GM12875 (cell line): ENCODE results near the gene FBXW12.

Experiments used
- H3K4me3 ChIP-seq: one replicate; pipeline ENCODE4 v1.5.1; 2011; ENCODE audit warnings: low read depth, low read length, control low read depth
- CTCF ChIP-seq: IDR thresholded peaks from 2 replicates; pipeline ENCODE4 v1.5.1; 2011; ENCODE audit warnings: low read depth, mild to moderate bottlenecking, control low read depth, inconsistent platforms, low read length, moderate library complexity, borderline replicate concordance; ENCODE audit not compliant: insufficient read depth

Gene FBXW12

DNA sequence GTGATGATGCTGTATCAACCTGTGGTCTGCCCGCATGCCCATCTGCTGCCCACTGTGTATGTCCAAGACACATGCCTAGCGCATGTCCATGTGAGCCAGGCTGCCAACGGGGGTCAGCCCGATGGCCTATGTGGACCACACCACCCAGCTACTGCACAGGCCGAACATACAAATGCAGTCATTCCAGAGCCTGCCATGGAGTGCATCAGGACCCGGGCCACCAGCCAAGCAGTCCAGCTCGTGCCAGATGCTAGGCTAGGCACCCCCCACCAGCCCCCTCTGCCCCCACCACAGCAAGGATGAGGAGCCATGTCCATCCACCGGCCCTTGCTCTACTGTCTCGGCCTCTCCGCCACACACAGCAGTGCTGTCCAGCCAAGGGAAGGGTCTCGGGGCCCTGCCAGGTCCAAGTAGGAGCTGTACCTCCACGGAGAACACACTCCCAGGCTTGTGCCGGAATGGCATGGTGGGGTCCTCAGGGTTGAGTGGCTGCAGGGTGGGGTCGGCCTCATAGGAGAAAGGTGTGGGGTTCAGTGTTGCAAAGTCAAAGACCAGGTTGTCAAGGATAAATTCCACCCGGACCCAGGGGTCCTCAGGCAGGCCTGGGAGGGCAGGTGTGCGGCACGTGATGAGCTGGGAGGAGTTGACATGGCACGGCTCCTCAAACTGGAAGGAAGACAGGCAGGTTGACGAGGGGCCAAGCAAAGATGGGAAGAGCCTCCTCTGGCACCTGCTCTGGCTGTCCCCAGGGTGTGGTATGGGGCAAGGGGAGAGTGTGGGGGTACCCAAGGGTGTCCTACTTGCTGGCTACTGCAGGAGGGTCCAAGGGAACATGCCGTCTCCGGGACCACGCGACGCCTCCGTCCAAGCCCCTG lies 42.6 kb downstream of the FBXW12 start:
- no peak for TF ChIP-seq CTCF
- no peak overlapping the region for H3K4me3 ChIP-seq

- 0 out of 2 replicates have a peak, but pooled peaks have one; percentile 8 for TF ChIP-seq CTCF
- H3K4me3 ChIP-seq, result no peak overlapping the region
Measured at GRCh38 chr3:48415251-48415953, 43.4 kb downstream of the FBXW12 start.

- no peak overlapping the region for H3K4me3 ChIP-seq
- no peak for TF ChIP-seq CTCF
Measured at GRCh38 chr3:48416091-48416505, 44.1 kb downstream of the FBXW12 start.

- no peak overlapping the region for H3K4me3 ChIP-seq
- TF ChIP-seq CTCF, result no peak
Measured at GRCh38 chr3:48416546-48416945, 44.5 kb downstream of the FBXW12 start.

GRCh38 chr3:48417529-48418108 lies 45.6 kb downstream of the FBXW12 start:
- no peak for TF ChIP-seq CTCF

DNA sequence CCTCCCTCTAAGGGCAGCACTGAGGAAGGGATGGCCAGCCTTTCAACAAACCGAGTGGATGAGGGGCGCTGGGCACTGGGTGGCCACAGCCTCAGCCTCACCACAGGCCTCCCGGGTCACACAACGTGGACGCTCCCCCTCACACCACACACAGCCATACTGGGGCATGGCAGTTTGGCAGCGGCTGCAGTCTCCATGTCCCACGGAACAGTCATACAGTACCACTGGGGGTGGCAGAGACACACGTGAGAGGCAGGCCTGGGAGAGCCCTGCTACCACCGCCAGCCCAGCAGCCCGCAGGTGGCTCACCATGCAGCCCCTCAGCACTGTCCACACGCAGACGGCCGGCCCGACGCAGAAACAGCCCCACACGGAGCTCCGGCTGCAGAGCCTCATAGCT lies 46.1 kb downstream of the FBXW12 start:
- no peak overlapping the region for H3K4me3 ChIP-seq
- no peak for TF ChIP-seq CTCF

More at GRCh38 chr3:48417529-48418108, 45.6 kb downstream of the FBXW12 start:
- H3K4me3 ChIP-seq, result no peak overlapping the region
